GM21737 (cell line): ENCODE data around the gene ATG101.
A peak's percentile ranks its signal among the peaks of the same experiment; 100 is the strongest.

ENCODE experiments used
- ATAC-seq: cut with Tn5 transposase; IDR thresholded peaks from one replicate; pipeline ENCODE4 v1.9.1; 2021; ENCODE audit warnings: mild to moderate bottlenecking, moderate library complexity; ENCODE audit not compliant: unreplicated experiment

The ATG101 gene

GRCh38 chr12:52057638-52058576 is 11.9 kb upstream of the ATG101 start:
- no peak for ATAC-seq

DNA sequence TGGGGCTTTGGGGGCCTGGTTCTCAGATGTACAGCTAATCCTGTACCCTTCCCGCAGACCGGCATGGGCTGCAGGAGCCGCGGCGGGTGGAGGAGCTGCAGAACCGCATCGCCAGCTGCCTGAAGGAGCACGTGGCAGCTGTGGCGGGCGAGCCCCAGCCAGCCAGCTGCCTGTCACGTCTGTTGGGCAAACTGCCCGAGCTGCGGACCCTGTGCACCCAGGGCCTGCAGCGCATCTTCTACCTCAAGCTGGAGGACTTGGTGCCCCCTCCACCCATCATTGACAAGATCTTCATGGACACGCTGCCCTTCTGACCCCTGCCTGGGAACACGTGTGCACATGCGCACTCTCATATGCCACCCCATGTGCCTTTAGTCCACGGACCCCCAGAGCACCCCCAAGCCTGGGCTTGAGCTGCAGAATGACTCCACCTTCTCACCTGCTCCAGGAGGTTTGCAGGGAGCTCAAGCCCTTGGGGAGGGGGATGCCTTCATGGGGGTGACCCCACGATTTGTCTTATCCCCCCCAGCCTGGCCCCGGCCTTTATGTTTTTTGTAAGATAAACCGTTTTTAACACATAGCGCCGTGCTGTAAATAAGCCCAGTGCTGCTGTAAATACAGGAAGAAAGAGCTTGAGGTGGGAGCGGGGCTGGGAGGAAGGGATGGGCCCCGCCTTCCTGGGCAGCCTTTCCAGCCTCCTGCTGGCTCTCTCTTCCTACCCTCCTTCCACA is 11.0 kb upstream of the ATG101 start:
- ATAC-seq, result no peak

GRCh38 chr12:52059582-52060497 is 9.9 kb upstream of the ATG101 start:
- no peak for ATAC-seq

DNA sequence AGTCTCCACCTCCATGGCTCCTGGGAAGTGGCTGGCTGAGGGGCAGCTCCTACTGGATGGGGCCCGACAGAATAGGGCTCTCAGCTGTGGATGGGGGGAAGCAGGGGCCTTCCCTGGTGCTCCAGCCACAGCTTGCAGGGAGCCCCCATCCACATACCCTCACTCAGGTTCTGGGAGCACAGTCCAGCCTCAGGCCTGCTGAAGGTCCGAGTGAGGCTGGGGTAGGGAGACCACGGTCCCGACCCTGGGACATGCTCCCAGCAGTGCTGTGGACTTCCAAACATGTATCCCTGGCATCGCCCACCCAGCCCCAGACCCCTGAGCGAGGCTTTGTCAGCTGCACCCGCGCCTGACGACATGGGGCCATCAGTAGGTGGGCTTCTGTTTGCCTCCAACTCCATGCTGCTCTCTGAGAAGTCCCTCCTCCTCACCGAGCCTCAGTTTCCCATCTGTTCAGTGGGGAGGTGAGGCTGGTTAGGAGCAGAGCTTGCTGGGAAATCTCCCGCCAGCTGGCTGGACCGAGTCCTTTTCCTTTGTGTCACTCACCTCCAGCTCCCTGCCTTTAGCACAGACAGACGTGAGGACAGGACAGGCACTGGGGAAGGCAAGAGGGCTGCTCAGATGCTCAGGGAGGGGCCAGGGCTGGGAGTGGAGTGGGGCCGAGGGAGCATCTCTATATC is 9.1 kb upstream of the ATG101 start:
- no peak for ATAC-seq

DNA sequence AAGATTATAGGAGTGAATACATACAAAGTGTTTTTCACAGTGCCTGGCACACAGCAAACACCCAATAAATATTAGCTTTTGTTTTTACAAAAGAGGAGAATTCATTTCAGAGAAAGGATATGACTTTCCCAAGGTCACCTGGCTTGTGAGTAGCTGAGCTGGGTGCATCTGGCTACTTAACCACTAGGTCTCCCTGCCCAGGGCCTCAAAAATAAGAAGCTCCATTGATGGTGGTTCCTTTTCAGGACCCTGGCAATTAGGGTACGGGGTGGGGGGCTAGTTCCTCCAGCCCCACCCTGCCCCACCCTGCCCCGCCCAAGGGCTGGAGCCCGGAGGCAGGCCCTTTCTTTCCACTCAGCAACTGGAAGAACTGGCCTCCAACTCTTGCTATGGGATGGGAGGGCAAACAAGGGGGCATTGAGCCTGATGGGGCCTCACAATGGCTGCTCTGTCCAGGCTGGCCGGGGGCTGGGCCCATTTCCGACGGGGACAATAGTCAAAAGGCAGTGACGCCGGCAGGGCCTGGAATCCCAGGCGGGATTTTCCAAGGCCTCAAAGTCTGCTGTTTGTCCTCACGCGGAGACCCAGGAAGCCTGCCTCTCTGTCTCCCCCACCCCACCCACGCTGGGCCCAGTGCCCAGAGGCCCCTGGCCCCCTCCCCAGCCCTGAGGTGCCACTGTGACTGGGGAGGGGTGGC is 8.2 kb upstream of the ATG101 start:
- no peak for ATAC-seq

GRCh38 chr12:52062167-52063081 is 7.4 kb upstream of the ATG101 start:
- ATAC-seq, result no peak

GRCh38 chr12:52063082-52063924 is 6.5 kb upstream of the ATG101 start:
- ATAC-seq, result no peak

- no peak for ATAC-seq
Measured at GRCh38 chr12:52063981-52064649, 5.7 kb upstream of the ATG101 start.

DNA sequence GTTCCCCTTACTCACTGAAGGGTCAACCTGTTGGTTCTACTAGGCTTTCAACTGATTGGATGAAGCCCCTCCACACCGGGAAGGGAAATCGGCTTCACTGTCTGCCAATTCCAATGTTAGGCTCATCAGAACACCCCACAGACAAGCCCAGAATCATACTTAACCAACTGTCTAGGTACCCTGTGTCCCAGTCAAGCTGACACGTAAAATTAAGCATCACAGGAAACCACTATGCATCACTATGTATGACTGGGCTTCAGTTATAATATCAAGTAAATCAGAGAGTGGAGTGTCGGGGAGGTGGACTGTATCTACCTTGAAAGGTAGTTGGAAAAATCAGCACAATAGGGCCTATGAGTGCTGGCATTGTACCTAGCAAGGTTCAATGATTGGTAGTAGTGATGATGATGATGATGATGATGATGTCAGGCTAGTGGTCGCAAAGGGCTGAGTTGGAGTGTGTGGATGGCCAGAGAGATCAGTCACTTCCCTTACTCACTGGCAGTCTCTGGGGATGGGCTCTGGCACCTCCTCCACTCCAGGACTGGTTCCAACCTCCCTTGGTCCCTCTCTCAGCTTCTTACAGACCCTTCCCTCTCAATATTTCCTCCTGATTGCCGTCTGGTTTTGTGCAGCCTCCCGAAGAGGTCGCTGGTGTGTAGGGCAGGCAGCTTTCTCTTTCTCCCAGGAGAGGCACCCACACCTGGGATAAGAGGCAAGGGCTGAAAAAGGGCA is 3.3 kb upstream of the ATG101 start:
- ATAC-seq, result no peak

- no peak for ATAC-seq
Measured at GRCh38 chr12:52067081-52067374, 2.8 kb upstream of the ATG101 start.

- no peak for ATAC-seq
Measured at GRCh38 chr12:52070185-52070925, 577 bp downstream of the ATG101 start.

DNA sequence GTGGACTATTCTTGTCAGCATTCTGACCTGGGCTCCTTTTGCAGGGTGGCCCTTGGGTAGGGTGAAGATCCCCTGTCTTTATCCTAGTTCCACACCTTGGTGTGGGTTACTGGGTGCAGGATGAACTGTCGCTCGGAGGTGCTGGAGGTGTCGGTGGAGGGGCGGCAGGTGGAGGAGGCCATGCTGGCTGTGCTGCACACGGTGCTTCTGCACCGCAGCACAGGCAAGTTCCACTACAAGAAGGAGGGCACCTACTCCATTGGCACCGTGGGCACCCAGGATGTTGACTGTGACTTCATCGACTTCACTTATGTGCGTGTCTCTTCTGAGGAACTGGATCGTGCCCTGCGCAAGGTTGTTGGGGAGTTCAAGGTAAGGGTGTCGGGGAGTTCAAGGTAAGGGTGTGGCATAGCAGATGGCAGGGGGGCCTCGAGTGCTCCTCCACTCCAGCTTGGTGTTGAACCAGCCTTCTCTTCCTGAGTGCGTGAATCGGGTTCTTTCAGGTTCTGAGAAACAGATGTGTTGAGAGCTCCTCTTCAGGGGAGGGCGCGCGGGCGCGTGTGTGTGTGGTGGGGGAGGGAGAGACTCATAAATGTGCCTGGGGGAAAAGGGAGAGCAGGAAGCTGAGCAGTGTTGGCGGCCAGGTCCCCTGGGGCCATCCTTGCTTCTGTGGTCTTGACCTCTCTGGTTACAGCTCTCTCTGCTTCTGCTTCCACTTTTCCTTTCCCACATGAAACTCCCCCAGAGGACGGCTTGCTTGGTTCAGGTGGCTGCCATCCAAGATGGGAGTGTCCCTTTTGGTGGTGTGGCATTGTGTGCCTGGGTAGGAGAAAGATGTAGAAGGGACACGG is 4.0 kb downstream of the ATG101 start:
- ATAC-seq, result peak; percentile 25

DNA sequence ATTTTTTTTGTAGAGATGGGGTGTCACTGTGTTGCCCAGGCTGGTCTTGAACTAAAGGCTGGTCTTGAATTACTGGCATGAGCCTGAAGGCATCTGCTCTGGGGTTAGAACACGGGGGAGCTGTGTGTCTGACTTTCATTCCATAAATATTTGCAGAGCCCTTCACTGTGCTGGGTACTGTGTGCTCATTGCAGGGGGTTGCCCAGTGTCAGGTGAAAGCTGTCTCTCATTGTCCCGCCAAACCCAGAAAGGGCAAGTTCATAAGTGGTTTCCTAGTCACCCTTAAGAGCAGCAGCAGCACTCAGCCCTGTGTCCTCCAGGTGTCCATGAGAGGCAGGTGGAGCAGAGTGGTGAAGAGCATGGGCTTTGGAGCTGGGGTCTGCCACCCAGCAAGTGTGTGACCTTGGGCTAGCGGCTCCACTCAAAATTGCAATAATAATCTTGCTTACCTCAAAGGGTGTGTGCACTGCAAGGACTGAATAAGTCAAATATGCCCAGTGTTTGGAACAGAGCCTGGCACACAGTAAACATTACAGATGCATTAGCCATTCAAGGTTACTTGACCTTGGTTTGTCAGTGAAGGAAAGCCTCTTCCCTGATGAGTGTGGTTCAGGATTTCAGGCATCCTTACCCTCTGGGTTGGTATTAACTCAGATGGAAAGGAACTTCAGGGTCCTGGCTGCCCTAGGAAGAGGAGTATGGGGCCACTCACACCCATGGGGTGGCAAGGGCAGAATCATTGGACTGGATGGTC is 5.4 kb downstream of the ATG101 start:
- no peak for ATAC-seq

DNA sequence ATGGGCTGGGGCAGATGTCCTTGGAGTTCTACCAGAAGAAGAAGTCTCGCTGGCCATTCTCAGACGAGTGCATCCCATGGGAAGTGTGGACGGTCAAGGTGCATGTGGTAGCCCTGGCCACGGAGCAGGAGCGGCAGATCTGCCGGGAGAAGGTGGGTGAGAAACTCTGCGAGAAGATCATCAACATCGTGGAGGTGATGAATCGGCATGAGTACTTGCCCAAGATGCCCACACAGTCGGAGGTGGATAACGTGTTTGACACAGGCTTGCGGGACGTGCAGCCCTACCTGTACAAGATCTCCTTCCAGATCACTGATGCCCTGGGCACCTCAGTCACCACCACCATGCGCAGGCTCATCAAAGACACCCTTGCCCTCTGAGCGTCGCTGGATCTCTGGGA is 7.0 kb downstream of the ATG101 start:
- no peak for ATAC-seq

DNA sequence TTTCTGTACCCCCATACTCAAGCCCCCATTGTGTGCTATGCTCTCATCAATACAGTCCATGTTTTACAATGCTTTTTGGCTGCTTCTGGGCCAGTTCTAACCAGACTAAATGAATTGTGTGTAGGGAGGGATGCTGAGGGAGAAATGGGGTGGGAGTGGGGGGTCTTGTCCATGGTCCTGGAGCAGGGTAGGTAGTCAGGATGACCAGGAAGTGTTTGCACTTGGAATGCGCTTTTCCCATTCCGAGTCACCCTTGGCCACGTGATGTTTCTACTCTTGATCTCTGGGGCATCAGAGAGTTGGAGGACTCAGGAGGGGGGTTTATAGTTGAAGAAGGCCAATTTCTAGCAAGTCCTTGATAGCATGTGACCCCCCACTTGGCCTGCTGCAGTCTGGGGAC is 8.5 kb downstream of the ATG101 start:
- no peak for ATAC-seq
